SH-SY5Y (cell line): ENCODE data around the gene TMPRSS11F.

Experiments
- GATA2 ChIP-seq: IDR thresholded peaks from 2 replicates; pipeline ENCODE4 v1.6.1; 2011; ENCODE audit warnings: mild to moderate bottlenecking, low read depth, low read length
- GATA3 ChIP-seq: IDR thresholded peaks from 2 replicates; pipeline ENCODE4 v1.6.1; 2011; ENCODE audit warnings: low read depth, mild to moderate bottlenecking, low read length, moderate library complexity

DNA sequence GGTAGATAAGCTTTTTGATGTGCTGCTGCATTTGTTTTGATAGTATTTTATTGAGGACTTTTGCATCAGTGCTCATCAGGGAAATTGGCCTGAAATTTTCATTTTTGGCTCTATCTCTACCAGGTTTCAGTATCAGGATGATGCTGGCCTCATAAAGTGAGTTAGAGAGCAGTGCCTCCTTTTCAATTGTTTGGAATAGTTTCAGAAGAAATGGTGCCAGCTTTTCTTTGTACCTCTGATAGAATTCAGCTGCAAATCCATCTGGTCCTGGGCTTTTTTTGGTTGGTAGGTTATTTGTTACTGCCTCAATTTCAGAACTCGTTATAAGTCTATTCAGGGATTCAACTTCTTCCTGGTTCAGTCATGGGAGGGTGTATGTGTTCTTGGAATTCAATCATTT, 15.6 kb upstream of the TMPRSS11F start:
- TF ChIP-seq GATA3 (no peak), GATA2 (no peak)
